Activated naive CD4-positive, alpha-beta T cell treated with anti-CD3 and anti-CD28 coated beads for 36 hours (primary cell): ENCODE results near the gene TPRX1. TPM values are rescaled to one million over a fixed set of nuclear protein-coding genes. Genes with fewer than 3 reads are reported as not detected.
"Not testable (repeated sequence)": the region's sequence is repeated elsewhere in the genome, so short reads cannot be mapped to it uniquely, and the experiment has no call there.

Experiments used
- CTCF ChIA-PET: fragments of 350-600 bp; sonication (Branson Sonifier 250); formaldehyde crosslinking; loops from one replicate; lab custom pipeline; 2021; ENCODE audit warnings: antibody characterized with exemption; lab: Charles Lee
- DNase-seq: peaks from one replicate; pipeline ENCODE4 v3.0.0-alpha.2; 2020
- H3K27ac Mint-ChIP-seq: one replicate; pipeline ENCODE4 v1.8.0; 2021; ENCODE audit warnings: mild to moderate bottlenecking, mixed read lengths
- H3K27me3 Mint-ChIP-seq: one replicate; pipeline ENCODE4 v1.8.0; 2021; ENCODE audit warnings: low read depth, mixed read lengths
- H3K36me3 Mint-ChIP-seq: one replicate; pipeline ENCODE4 v1.8.0; 2021; ENCODE audit warnings: low read depth, mixed read lengths
- H3K4me1 Mint-ChIP-seq: one replicate; pipeline ENCODE4 v1.8.0; 2021; ENCODE audit warnings: low read depth, mixed read lengths
- H3K4me3 Mint-ChIP-seq: one replicate; pipeline ENCODE4 v1.8.0; 2021; ENCODE audit warnings: mild to moderate bottlenecking, moderate library complexity, mixed read lengths
- H3K9me3 Mint-ChIP-seq: one replicate; pipeline ENCODE4 v1.8.0; 2021; ENCODE audit warnings: mixed read lengths
- intact Hi-C: fragments of 100-400 bp; cut with micrococcal nuclease; formaldehyde crosslinking; loops from one replicate; pipeline ENCODE4 v1.15.1; 2023
- total RNA-seq, 2 experiments: library from RNA; stranded (reverse); gene quantifications; one replicate each; pipeline ENCODE4 v1.2.3, GENCODE V29; 2021

The TPRX1 gene
- total RNA-seq, 2 experiments from 2014 or later, result not detected

DNA sequence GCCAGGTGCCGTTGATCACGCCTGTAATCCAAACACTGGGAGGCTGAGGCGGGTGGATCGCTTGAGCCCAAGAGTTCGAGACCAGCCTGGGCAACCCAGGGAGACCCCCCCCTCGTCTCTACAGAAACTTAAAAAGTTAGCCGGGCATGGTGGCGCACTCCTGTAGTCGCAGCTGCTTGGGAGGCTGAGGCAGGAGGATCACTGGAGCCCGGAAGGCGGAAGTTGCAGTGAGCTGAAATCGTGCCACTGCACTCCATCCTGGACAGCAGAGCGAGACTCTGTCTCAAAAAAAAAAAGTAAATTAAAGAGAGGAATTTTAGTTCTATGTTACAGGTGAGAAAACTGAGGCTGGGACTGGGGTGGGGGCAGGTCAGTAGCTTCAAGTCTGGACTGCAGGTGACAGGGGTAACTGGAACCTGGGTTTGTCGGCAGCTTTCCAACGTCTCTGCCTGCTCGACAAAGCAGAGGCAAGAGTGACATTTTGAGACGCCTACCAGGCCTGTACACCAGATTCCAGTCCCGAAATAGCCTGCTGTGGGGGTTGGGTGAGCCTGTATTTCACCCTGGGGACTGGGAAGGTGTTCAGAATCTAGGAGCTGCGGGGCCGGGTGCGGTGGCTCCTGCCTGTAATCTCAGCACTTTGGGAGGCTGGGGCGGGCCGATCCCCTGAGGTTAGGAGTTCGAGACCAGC is 24.7 kb downstream of the TPRX1 start:
- no peak for DNase-seq
- Mint-ChIP-seq H3K4me3 (peak overlapping the region; percentile 92), H3K27me3 (no peaks in the 10 kb centered on the region), H3K4me1 (peaks cover 23% of the 10 kb centered on the region), H3K9me3 (no peaks in the 10 kb centered on the region), H3K36me3 (peaks cover 33% of the 10 kb centered on the region), H3K27ac (peak overlapping the region; percentile 92)
- intact Hi-C loops, result loop anchor here (10.0 kb wide), 1 partner anchor 175 kb away; the partner anchor contains the start of gene BICRA
- CTCF ChIA-PET, result interaction anchor here (1.0 to 1.8 kb wide), 2 partner anchors 10 to 14 kb away, joined by 3 to 6 read pairs; no protein-coding TSS in a partner anchor

DNA sequence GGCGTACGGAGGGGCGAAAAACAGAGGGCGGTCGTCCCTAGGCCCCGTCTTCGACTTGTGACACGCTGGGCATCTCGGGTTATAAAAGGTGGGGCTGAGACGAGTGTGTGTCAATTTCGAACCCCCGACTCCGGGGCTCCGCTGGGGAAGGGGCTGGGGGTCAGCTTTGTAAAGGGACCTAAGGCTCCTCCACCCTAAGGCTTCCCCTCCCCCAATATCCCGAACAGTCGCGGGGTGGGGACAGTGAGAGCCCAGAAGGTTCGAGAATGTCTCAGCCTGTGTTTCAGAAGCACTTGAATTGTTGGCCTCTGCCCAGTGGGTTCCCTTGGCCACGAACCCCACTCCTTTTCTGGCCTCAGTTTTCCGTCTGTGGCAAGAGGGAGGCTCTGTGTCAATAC is 25.4 kb downstream of the TPRX1 start:
- no peaks in the 10 kb centered on the region for H3K27me3 Mint-ChIP-seq
- intact Hi-C loops, result loop anchor here (1.0 to 10.0 kb wide), 2 partner anchors 34 to 174 kb away; partner anchors contain the start of genes BICRA and NOP53
- peak; percentile 29 for DNase-seq
- peaks cover 23% of the 10 kb centered on the region for H3K4me1 Mint-ChIP-seq
- peak overlapping the region; percentile 92 for H3K4me3 Mint-ChIP-seq
- CTCF ChIA-PET, result no interaction called here
- H3K9me3 Mint-ChIP-seq, result no peaks in the 10 kb centered on the region
- H3K27ac Mint-ChIP-seq, result peak overlapping the region; percentile 92
- peaks cover 26% of the 10 kb centered on the region for H3K36me3 Mint-ChIP-seq

- peaks cover 23% of the 10 kb centered on the region for H3K4me1 Mint-ChIP-seq
- intact Hi-C loops, result loop anchor here (1.0 to 10.0 kb wide), 2 partner anchors 33 to 174 kb away; partner anchors contain the start of genes BICRA and NOP53
- H3K27ac Mint-ChIP-seq, result peak within 1 kb of the TSS; percentile 92
- peaks cover 23% of the 10 kb centered on the region for H3K36me3 Mint-ChIP-seq
- H3K4me3 Mint-ChIP-seq, result peak within 1 kb of the TSS; percentile 92
- H3K27me3 Mint-ChIP-seq, result no peaks in the 10 kb centered on the region
- peak; percentile 81 for DNase-seq
- H3K9me3 Mint-ChIP-seq, result no peaks in the 10 kb centered on the region
- CTCF ChIA-PET, result no interaction called here
Measured at GRCh38 chr19:47778049-47778953, 26.1 kb downstream of the TPRX1 start, which contains the start of gene SELENOW. Gene SELENOW (plus strand): TSS chr19:47778703. CDS start chr19:47778786, 83 bp downstream.

- Mint-ChIP-seq H3K36me3 (peaks cover 20% of the 10 kb centered on the region), H3K4me3 (peak overlapping the region; percentile 92), H3K27ac (peak overlapping the region; percentile 92), H3K4me1 (peaks cover 23% of the 10 kb centered on the region)
- CTCF ChIA-PET, H3K27me3 Mint-ChIP-seq, H3K9me3 Mint-ChIP-seq, DNase-seq: not testable (repeated sequence)
- intact Hi-C loops, result loop anchor here (1.0 to 10.0 kb wide), 2 partner anchors 32 to 173 kb away; partner anchors contain the start of genes BICRA and NOP53
Measured at GRCh38 chr19:47777245-47778048, 26.9 kb downstream of the TPRX1 start.

DNA sequence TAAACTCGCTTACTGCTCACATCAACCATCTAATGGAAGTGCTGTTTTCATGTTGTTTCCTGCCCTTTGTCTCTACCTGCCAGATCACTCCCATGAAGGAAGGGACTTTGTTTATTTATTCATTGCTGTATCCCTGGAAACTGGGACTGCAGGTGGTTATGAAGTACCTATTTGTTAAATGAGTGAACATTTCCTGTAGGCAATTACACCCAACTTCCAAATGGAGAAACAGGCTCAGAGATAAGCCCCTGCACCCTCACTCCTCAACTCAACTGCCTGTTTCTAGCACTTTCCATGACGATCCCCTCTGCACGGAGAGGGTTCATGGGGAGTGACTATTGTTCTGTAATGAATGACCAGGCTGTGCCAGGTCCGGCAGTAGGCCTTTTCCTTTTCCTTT is 27.8 kb downstream of the TPRX1 start:
- DNase-seq, result no peak
- Mint-ChIP-seq H3K36me3 (peaks cover 14% of the 10 kb centered on the region), H3K4me3 (no peak overlapping the region), H3K27ac (no peak overlapping the region), H3K9me3 (no peaks in the 10 kb centered on the region), H3K4me1 (peaks cover 21% of the 10 kb centered on the region), H3K27me3 (no peaks in the 10 kb centered on the region)
- intact Hi-C loops, result loop anchor here (10.0 kb wide), 1 partner anchor 172 kb away; the partner anchor contains the start of gene BICRA
- CTCF ChIA-PET, result interaction anchor here (0.9 kb wide), 1 partner anchor 9 kb away, joined by 3 read pairs; no protein-coding TSS in a partner anchor

DNA sequence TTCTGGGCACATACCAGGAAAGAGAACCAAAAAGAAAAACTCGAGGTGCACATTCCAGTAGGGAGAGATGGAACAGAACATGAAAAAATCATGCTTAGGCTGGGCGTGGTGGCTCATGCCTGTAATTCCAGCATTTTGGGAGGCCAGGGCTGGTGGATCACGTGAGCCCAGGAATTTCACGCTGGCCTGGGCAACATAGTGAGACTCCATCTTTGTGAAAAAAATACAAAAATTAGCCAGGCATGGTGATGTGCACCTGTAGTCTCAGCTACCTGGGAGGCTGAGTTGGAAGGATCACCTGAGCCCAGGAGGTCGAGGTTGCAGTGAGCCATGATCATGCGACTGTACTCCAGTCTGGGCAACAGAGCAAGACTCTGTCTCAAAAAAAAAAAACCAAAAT is 33.1 kb downstream of the TPRX1 start:
- CTCF ChIA-PET, H3K4me3 Mint-ChIP-seq, DNase-seq, H3K27ac Mint-ChIP-seq, H3K9me3 Mint-ChIP-seq, H3K27me3 Mint-ChIP-seq, H3K36me3 Mint-ChIP-seq: not testable (repeated sequence)
- intact Hi-C loops, result loop anchor here (10.0 kb wide), 1 partner anchor 166 kb away; the partner anchor contains the start of gene BICRA
- peaks cover 12% of the 10 kb centered on the region for H3K4me1 Mint-ChIP-seq

DNA sequence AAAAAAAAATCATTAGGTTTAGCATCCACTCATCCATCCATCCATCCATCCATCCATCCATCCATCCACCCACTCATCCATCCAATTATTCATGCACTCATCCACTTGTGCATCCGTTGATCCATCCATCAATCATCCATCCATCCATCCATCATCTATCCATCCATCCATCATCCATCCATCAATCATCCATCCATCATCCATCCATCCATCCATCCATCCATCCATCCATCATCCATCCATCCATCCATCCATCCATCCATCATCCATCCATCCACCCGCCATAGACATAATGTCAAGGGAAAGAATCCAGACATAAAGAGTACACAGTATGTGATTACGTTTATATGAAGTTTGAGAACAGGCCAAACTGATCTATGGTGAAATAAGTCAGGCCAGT is 34.8 kb downstream of the TPRX1 start:
- no peaks in the 10 kb centered on the region for H3K36me3 Mint-ChIP-seq
- H3K4me1 Mint-ChIP-seq, result peaks cover 12% of the 10 kb centered on the region
- H3K27ac Mint-ChIP-seq, result no peak overlapping the region
- CTCF ChIA-PET, result no interaction called here
- no peak for DNase-seq
- H3K4me3 Mint-ChIP-seq, result no peak overlapping the region
- intact Hi-C loops, result no loop called here
- H3K27me3 Mint-ChIP-seq, result peaks cover 4% of the 10 kb centered on the region
- no peaks in the 10 kb centered on the region for H3K9me3 Mint-ChIP-seq

DNA sequence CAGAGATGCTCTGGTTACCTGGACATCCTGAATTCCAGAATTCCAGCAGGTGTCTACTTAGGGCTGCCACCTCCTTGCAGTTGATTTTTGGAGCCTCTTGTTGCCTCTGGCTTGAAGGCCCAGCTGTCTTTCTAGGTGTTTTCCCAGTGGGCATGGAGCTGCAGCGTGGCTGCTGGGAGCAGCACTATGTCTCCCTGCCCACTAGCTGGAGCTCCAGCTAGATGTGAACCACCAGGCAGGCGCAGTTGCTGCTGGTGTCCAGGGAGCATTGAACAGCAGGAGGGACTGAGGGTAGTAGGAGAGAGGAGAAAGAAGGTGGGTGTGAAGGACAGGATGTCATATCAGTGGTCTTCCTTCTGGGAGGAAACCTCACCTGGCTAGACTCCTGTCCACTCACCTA is 35.7 kb downstream of the TPRX1 start:
- no peaks in the 10 kb centered on the region for H3K36me3 Mint-ChIP-seq
- H3K27me3 Mint-ChIP-seq, result peaks cover 4% of the 10 kb centered on the region
- CTCF ChIA-PET, result no interaction called here
- H3K27ac Mint-ChIP-seq, result no peak overlapping the region
- peaks cover 12% of the 10 kb centered on the region for H3K4me1 Mint-ChIP-seq
- no peak for DNase-seq
- H3K4me3 Mint-ChIP-seq, result no peak overlapping the region
- no peaks in the 10 kb centered on the region for H3K9me3 Mint-ChIP-seq
- intact Hi-C loops, result no loop called here

DNA sequence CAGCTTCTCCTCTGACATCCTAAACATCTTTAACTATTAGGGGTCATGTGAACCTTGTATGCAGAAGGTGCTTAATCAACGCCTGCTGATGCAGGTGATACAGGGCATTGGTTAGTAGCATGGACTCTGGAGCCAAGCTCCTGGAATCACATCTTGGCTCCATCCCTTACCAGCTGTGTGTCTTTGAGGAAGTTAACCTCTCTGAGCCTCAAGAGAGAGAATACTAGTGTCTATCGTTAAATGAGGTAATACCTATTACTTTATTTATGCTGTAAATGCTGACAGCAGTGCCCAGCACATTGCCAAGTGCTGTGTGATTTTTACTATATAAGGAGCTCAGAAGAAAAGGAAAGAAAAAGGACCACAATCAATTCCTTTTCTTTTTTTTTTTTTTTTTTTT is 37.0 kb downstream of the TPRX1 start:
- H3K9me3 Mint-ChIP-seq, result no peaks in the 10 kb centered on the region
- peaks cover 4% of the 10 kb centered on the region for H3K27me3 Mint-ChIP-seq
- CTCF ChIA-PET, result interaction anchor here (0.6 to 1.1 kb wide), 3 partner anchors 9 to 840 kb away, joined by 3 to 4 read pairs (median 3); no protein-coding TSS in a partner anchor
- H3K27ac Mint-ChIP-seq, result no peak overlapping the region
- DNase-seq, result no peak
- no peak overlapping the region for H3K4me3 Mint-ChIP-seq
- intact Hi-C loops, result no loop called here
- peaks cover 12% of the 10 kb centered on the region for H3K4me1 Mint-ChIP-seq
- H3K36me3 Mint-ChIP-seq, result no peaks in the 10 kb centered on the region

DNA sequence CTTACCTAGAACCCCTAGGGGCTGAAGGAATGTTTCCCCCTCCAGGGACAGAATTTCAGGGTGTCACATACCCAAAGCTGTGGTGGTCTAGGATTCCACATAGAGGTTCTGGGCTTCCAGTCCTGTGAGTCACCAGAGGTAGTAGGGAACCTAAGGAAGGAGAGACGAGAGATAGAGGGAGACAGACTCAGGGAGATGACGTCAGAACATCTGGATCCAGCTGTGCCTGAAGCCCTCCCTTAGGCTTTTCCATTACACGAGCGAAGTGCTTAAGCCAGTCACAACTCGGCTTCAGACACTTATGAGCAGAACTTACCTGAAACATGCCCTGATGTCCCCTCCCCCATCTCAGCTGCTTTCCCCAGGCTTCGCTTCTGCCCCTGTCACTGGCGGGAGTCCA is 37.7 kb downstream of the TPRX1 start:
- Mint-ChIP-seq H3K36me3 (no peaks in the 10 kb centered on the region), H3K27ac (no peak overlapping the region), H3K9me3 (no peaks in the 10 kb centered on the region), H3K4me1 (peaks cover 12% of the 10 kb centered on the region), H3K4me3 (no peak overlapping the region), H3K27me3 (peaks cover 4% of the 10 kb centered on the region)
- CTCF ChIA-PET, result interaction anchor here (0.6 to 1.1 kb wide), 3 partner anchors 9 to 841 kb away, joined by 3 to 4 read pairs (median 3); no protein-coding TSS in a partner anchor
- intact Hi-C loops, result loop anchor here (1.0 kb wide), 1 partner anchor 22 kb away; no protein-coding TSS in a partner anchor
- no peak for DNase-seq

- intact Hi-C loops, result loop anchor here (1.0 kb wide), 1 partner anchor 22 kb away; no protein-coding TSS in a partner anchor
Measured at GRCh38 chr19:47766359-47766620, 38.1 kb downstream of the TPRX1 start.

More at GRCh38 chr19:47766359-47766620, 38.1 kb downstream of the TPRX1 start:
- H3K4me3 Mint-ChIP-seq, result no peak overlapping the region
- no peaks in the 10 kb centered on the region for H3K9me3 Mint-ChIP-seq
- H3K27ac Mint-ChIP-seq, result no peak overlapping the region
- H3K27me3 Mint-ChIP-seq, result peaks cover 4% of the 10 kb centered on the region
- CTCF ChIA-PET, result interaction anchor here (1.3 to 2.3 kb wide), 2 partner anchors 13 to 21 kb away, joined by 3 to 11 read pairs; no protein-coding TSS in a partner anchor
- H3K4me1 Mint-ChIP-seq, result peaks cover 12% of the 10 kb centered on the region
- H3K36me3 Mint-ChIP-seq, result no peaks in the 10 kb centered on the region
- DNase-seq, result no peak
